PC-3 (cell line): Measurements from ENCODE around the gene DACT1.

Experiments used
- EZH2 ChIP-seq: fragments of 300-600 bp; sonication (generic); IDR thresholded peaks from one replicate; pipeline ENCODE4 v1.6.1; 2017; ENCODE audit warnings: antibody characterized with exemption, mild to moderate bottlenecking, low read length; ENCODE audit not compliant: unreplicated experiment
- TF ChIP-seq, protein P1 (sequence below): fragments of 300-600 bp; sonication (generic); conservative IDR thresholded peaks from 2 replicates; pipeline ENCODE4 v1.5.1; 2017; ENCODE audit warnings: antibody characterized with exemption, low read depth, mild to moderate bottlenecking, low read length

GRCh38 chr14:58659846-58660245 is 22.1 kb downstream of the DACT1 start:
- TF ChIP-seq, protein P1, sequence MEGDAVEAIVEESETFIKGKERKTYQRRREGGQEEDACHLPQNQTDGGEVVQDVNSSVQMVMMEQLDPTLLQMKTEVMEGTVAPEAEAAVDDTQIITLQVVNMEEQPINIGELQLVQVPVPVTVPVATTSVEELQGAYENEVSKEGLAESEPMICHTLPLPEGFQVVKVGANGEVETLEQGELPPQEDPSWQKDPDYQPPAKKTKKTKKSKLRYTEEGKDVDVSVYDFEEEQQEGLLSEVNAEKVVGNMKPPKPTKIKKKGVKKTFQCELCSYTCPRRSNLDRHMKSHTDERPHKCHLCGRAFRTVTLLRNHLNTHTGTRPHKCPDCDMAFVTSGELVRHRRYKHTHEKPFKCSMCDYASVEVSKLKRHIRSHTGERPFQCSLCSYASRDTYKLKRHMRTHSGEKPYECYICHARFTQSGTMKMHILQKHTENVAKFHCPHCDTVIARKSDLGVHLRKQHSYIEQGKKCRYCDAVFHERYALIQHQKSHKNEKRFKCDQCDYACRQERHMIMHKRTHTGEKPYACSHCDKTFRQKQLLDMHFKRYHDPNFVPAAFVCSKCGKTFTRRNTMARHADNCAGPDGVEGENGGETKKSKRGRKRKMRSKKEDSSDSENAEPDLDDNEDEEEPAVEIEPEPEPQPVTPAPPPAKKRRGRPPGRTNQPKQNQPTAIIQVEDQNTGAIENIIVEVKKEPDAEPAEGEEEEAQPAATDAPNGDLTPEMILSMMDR: no peak
- TF ChIP-seq EZH2: no peak
